Ovary (tissue), 3 donors: ENCODE measurements around the gene ZNF587.
"Not testable (repeated sequence)": the region's sequence is repeated elsewhere in the genome, so short reads cannot be mapped to it uniquely, and the experiment has no call there.

Experiments used
- CTCF ChIP-seq, 3 donors: fragments of 450-650 bp in 2 of 3; fragments of 200-600 bp in 1 of 3; IDR thresholded peaks; one replicate each; pipeline versions ENCODE4 v1.5.1 to v1.8.0; 2016 to 2022; ENCODE audit warnings: antibody characterized with exemption in 3 of 3, mild to moderate bottlenecking in 1 of 3
- POLR2A ChIP-seq: fragments of 450-650 bp; IDR thresholded peaks from one replicate; pipeline ENCODE4 v1.6.1; 2017; ENCODE audit warnings: antibody characterized with exemption, mild to moderate bottlenecking, moderate library complexity
- donor health status: DM: no; HTN: no; CAD: no.

GRCh38 chr19:57849162-57849665 is 445 bp upstream of the ZNF587 start:
- not testable (repeated sequence) for TF ChIP-seq CTCF (IDR thresholded peaks at IDR 0.05); POLR2A
